Uterus (tissue), 2 donors: ENCODE measurements around the gene ESPNL.

Experiments
- CTCF ChIP-seq, 4 experiments: fragments of 200-600 bp in 2 of 4; fragments of 450-650 bp in 2 of 4; sonication (generic) in 2 of 4; IDR thresholded peaks; one replicate each; pipeline ENCODE4 v1.5.1; 2016 to 2019; ENCODE audit warnings: antibody characterized with exemption in 4 of 4, mild to moderate bottlenecking in 2 of 4, moderate library complexity in 1 of 4
- POLR2A ChIP-seq, 2 donors: fragments of 450-650 bp; IDR thresholded peaks; one replicate each; pipeline ENCODE4 v1.6.1; 2016; ENCODE audit warnings: antibody characterized with exemption in 2 of 2, mild to moderate bottlenecking in 1 of 2, moderate library complexity in 1 of 2

GRCh38 chr2:238155761-238156694 is 55.9 kb downstream of the ESPNL start:
- no peak for TF ChIP-seq CTCF (IDR thresholded peaks at IDR 0.05)
- no peak for TF ChIP-seq POLR2A (IDR thresholded peaks at IDR 0.05)
